Tibial nerve (tissue), 4 donors: ENCODE measurements around the gene LMO4.

Experiments
- EP300 ChIP-seq, 2 donors: sonication (generic); formaldehyde crosslinking; IDR thresholded peaks; one replicate each; pipeline ENCODE4 v1.6.1; 2017; ENCODE audit warnings: antibody characterized with exemption in 2 of 2, mild to moderate bottlenecking in 1 of 2
- POLR2A ChIP-seq, 2 donors: fragments of 450-650 bp; IDR thresholded peaks; one replicate each; pipeline ENCODE4 v1.6.1; 2017; ENCODE audit warnings: antibody characterized with exemption in 2 of 2, mild to moderate bottlenecking in 2 of 2, moderate library complexity in 2 of 2
- TF ChIP-seq, protein P1 (sequence below), 5 experiments: fragments of 200-600 bp in 3 of 5; fragments of 450-650 bp in 2 of 5; sonication (generic) in 3 of 5; IDR thresholded peaks; one replicate each; pipeline ENCODE4 v1.5.1; 2016 to 2019; ENCODE audit warnings: antibody characterized with exemption in 5 of 5, mild to moderate bottlenecking in 3 of 5, moderate library complexity in 2 of 5

GRCh38 chr1:87379306-87379705 lies 50.6 kb downstream of the LMO4 start:
- TF ChIP-seq, protein P1, sequence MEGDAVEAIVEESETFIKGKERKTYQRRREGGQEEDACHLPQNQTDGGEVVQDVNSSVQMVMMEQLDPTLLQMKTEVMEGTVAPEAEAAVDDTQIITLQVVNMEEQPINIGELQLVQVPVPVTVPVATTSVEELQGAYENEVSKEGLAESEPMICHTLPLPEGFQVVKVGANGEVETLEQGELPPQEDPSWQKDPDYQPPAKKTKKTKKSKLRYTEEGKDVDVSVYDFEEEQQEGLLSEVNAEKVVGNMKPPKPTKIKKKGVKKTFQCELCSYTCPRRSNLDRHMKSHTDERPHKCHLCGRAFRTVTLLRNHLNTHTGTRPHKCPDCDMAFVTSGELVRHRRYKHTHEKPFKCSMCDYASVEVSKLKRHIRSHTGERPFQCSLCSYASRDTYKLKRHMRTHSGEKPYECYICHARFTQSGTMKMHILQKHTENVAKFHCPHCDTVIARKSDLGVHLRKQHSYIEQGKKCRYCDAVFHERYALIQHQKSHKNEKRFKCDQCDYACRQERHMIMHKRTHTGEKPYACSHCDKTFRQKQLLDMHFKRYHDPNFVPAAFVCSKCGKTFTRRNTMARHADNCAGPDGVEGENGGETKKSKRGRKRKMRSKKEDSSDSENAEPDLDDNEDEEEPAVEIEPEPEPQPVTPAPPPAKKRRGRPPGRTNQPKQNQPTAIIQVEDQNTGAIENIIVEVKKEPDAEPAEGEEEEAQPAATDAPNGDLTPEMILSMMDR (IDR thresholded peaks at IDR 0.05), result no peak
- no peak for TF ChIP-seq POLR2A (IDR thresholded peaks at IDR 0.05)
- no peak for TF ChIP-seq EP300 (IDR thresholded peaks at IDR 0.05)
